Activated T-cell treated with anti-CD3 and anti-CD28 coated beads, Interleukin-2, amount 50 U/mL, for 4 hours (primary cell): ENCODE results near the gene UPF3B. TPM values are rescaled to one million over a fixed set of nuclear protein-coding genes. Genes with fewer than 3 reads are reported as not detected.
A peak's percentile ranks its signal among the peaks of the same experiment; 100 is the strongest.

Experiments used
- ATAC-seq, 2 donors: fragments of 200-7000 bp; cut with Tn5 transposase; one replicate each; pipeline ENCODE4 v1.10.0; 2021
- DNase-seq: peaks from one replicate; pipeline ENCODE4 v3.0.0-alpha.2; 2020
- H3K27me3 Mint-ChIP-seq: one replicate; pipeline ENCODE4 v1.8.0; 2021; ENCODE audit warnings: low read depth, mixed read lengths
- H3K36me3 Mint-ChIP-seq: one replicate; pipeline ENCODE4 v1.8.0; 2022; ENCODE audit warnings: mixed read lengths; ENCODE audit not compliant: insufficient read depth
- H3K4me1 Mint-ChIP-seq: one replicate; pipeline ENCODE4 v1.8.0; 2021; ENCODE audit warnings: low read depth, mixed read lengths
- H3K4me3 Mint-ChIP-seq: one replicate; pipeline ENCODE4 v1.8.0; 2021; ENCODE audit warnings: mild to moderate bottlenecking, moderate library complexity, mixed read lengths
- H3K9me3 Mint-ChIP-seq: one replicate; pipeline ENCODE4 v1.8.0; 2021; ENCODE audit warnings: mixed read lengths
- total RNA-seq, 3 donors: library from RNA; stranded (reverse); gene quantifications; one replicate each; pipeline ENCODE4 v1.2.1, GENCODE V29; 2021

Gene UPF3B
- total RNA-seq, 3 donors from 2014 or later: 14.5 to 16.5 (median 16.3) TPM

DNA sequence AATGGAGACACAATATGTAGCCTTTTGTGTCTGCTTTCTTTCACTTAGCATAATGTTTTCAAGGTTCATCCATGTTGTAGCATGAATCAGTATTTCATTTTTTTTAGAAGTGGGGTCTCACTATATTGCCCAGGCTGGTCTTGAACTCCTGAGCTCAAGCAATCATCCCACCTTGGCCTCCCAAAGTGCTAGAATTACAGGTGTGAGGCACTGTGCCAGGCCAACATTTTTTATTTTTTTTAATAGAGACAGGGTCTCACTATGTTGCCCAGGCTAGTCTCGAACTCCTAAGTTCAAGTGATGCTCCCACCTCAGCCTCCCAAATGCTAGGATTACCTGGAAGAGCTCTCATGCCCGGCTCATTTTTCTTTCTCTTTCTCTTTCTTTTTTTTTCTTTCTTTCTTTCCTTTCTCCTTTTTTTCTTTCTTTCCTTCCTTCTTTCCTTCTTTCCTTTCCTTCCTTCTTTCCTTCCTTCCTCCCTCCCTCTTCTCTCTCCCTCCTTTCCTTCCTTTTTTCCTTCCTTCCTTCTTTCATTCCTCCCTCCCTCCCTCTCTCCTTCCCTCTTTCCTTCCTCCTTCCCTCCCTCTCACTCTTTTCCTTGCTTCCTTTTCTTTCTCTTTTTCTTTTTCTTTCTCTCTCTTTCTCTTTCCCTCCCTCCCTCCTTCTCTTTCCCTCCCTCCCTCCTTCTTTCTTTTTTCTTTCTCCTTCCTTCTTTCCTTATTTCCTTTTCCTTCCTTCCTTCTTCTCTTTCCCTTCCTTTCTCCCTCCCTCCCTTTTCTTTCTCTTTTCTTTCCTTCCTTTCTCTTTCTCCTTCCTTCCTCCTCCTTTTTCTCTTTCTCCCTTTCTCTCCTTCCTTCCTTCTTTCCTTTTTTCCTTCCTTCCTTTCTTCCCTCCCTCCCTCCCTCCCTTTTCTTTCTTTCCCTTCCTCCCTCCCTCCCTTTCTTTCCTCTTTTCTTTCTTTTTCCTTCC, 51.2 kb downstream of the UPF3B start:
- Mint-ChIP-seq H3K27me3 (no peaks in the 10 kb centered on the region), H3K9me3 (no peaks in the 10 kb centered on the region), H3K4me3 (no peak overlapping the region), H3K4me1 (no peaks in the 10 kb centered on the region), H3K36me3 (peaks cover 7% of the 10 kb centered on the region)
- ATAC-seq (no peak), DNase-seq (no peak)

- H3K4me3 Mint-ChIP-seq: peak within 1 kb of the TSS; percentile 95
- no peaks in the 10 kb centered on the region for H3K27me3 Mint-ChIP-seq
- peak; percentile 73 for DNase-seq
- H3K4me1 Mint-ChIP-seq: peaks cover 11% of the 10 kb centered on the region
- peaks cover 18% of the 10 kb centered on the region for H3K36me3 Mint-ChIP-seq
- H3K9me3 Mint-ChIP-seq: no peaks in the 10 kb centered on the region
- ATAC-seq: peak; percentile 90 to 95
These were observed 61.1 kb downstream of the UPF3B start, which contains the start of gene RPL39 for GRCh38 chrX:119791437-119792231. Gene RPL39, minus strand, starts transcription at chrX:119791630. Its CDS starts 54 bp downstream, at chrX:119791576.

- ATAC-seq (peak; percentile 16 to 29), DNase-seq (peak; percentile 25)
- Mint-ChIP-seq H3K9me3 (no peaks in the 10 kb centered on the region), H3K36me3 (peaks cover 18% of the 10 kb centered on the region), H3K27me3 (no peaks in the 10 kb centered on the region), H3K4me1 (peaks cover 11% of the 10 kb centered on the region), H3K4me3 (peak overlapping the region; percentile 95)
These were observed 61.8 kb downstream of the UPF3B start for GRCh38 chrX:119790977-119791436.

GRCh38 chrX:119784747-119785446, 67.9 kb downstream of the UPF3B start:
- Mint-ChIP-seq H3K4me1 (peaks cover 19% of the 10 kb centered on the region), H3K27me3 (no peaks in the 10 kb centered on the region), H3K9me3 (no peaks in the 10 kb centered on the region), H3K4me3 (peak overlapping the region; percentile 27), H3K36me3 (peaks cover 22% of the 10 kb centered on the region)
- DNase-seq (peak; percentile 41), ATAC-seq (peak; percentile 46 to 63)

Other genes starting within 250 kb of the UPF3B start
- 10 to 100 TPM; 27.4 to 30.0 (median 28.9) TPM for gene NKRF, start 246.5 kb downstream of the UPF3B start, total RNA-seq
- gene SEPTIN6, start 159.8 kb downstream of the UPF3B start, total RNA-seq: 100 to 1,000 TPM; 100 to 131 (median 104) TPM
- under 1 TPM in 2 of 3 donors, not detected in 1; 0.14 to 0.18 TPM for gene SOWAHD, start 94.4 kb downstream of the UPF3B start, total RNA-seq
- 1,000 to 10,000 TPM; 2,097 to 2,146 (median 2,130) TPM for gene RPL39, start 61.3 kb downstream of the UPF3B start, total RNA-seq
- gene RNF113A, start 18.8 kb upstream of the UPF3B start, total RNA-seq: 10 to 100 TPM; 23.7 to 27.5 (median 24.9) TPM
- gene NDUFA1, start 18.9 kb upstream of the UPF3B start, total RNA-seq: 10 to 100 TPM; 82.4 to 87.4 (median 83.8) TPM
- gene AKAP14, start 42.9 kb upstream of the UPF3B start, total RNA-seq: not detected
- gene NKAP, start 90.8 kb upstream of the UPF3B start, total RNA-seq: 10 to 100 TPM in 1 of 3 donors, 1 to 10 TPM in 2; 9.0 to 10.5 (median 9.8) TPM
- gene RHOXF2B, start 224.7 kb upstream of the UPF3B start, total RNA-seq: under 1 TPM in 1 of 3 donors, not detected in 2; 0.13 TPM